Ovary (tissue), 3 donors: ENCODE results near the gene LZTS3.

ENCODE experiments used
- POLR2A ChIP-seq: fragments of 450-650 bp; IDR thresholded peaks from one replicate; pipeline ENCODE4 v1.6.1; 2017; ENCODE audit warnings: antibody characterized with exemption, mild to moderate bottlenecking, moderate library complexity
- TF ChIP-seq, protein P1 (sequence below), 3 donors: fragments of 450-650 bp in 2 of 3; fragments of 200-600 bp in 1 of 3; IDR thresholded peaks; one replicate each; pipeline versions ENCODE4 v1.5.1 to v1.8.0; 2016 to 2022; ENCODE audit warnings: antibody characterized with exemption in 3 of 3, mild to moderate bottlenecking in 1 of 3
- donor health status: DM: no; HTN: no; CAD: no.

DNA sequence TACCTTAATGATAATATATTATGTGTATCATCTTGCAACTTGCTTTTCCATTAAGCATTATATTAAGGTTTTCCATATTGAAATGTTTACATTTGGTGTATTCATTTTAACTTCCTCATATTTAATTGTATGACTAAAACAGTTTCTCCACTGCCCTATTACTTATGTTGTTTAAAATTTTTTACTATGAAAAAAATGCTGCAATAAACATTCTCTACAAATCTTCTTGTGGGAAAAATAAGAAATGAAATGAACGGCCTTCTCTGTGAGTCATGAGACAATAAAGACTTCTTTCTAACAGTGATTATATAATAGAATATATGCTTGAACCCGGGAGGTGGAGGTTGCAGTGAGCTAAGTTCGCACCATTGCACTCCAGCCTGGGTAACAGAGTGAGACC is 39.2 kb downstream of the LZTS3 start:
- TF ChIP-seq, protein P1, sequence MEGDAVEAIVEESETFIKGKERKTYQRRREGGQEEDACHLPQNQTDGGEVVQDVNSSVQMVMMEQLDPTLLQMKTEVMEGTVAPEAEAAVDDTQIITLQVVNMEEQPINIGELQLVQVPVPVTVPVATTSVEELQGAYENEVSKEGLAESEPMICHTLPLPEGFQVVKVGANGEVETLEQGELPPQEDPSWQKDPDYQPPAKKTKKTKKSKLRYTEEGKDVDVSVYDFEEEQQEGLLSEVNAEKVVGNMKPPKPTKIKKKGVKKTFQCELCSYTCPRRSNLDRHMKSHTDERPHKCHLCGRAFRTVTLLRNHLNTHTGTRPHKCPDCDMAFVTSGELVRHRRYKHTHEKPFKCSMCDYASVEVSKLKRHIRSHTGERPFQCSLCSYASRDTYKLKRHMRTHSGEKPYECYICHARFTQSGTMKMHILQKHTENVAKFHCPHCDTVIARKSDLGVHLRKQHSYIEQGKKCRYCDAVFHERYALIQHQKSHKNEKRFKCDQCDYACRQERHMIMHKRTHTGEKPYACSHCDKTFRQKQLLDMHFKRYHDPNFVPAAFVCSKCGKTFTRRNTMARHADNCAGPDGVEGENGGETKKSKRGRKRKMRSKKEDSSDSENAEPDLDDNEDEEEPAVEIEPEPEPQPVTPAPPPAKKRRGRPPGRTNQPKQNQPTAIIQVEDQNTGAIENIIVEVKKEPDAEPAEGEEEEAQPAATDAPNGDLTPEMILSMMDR (IDR thresholded peaks at IDR 0.05) = no peak
- TF ChIP-seq POLR2A = no peak
